Choroid plexus epithelial cell (primary cell): ENCODE results near the gene ZDHHC14.
"Not testable (repeated sequence)": the region's sequence is repeated elsewhere in the genome, so short reads cannot be mapped to it uniquely, and the experiment has no call there.

Experiments
- DNase-seq: peaks from one replicate; pipeline ENCODE4 v3.0.0-alpha.2; 2010; ENCODE audit warnings: low read depth
- H3K4me3 ChIP-seq: 2 replicates; pipeline ENCODE4 v1.5.1; 2011; ENCODE audit warnings: low read depth, mild to moderate bottlenecking, control low read depth, low read length, moderate library complexity
- CTCF ChIP-seq: conservative IDR thresholded peaks from 2 replicates; pipeline ENCODE4 v1.5.1; 2011; ENCODE audit warnings: low read depth, mild to moderate bottlenecking, control low read depth, inconsistent platforms, low read length, moderate library complexity

The ZDHHC14 gene

GRCh38 chr6:157570752-157571151, 189.8 kb downstream of the ZDHHC14 start:
- DNase-seq, result no peak
- H3K4me3 ChIP-seq, result no peak overlapping the region
- no peak for TF ChIP-seq CTCF

DNA sequence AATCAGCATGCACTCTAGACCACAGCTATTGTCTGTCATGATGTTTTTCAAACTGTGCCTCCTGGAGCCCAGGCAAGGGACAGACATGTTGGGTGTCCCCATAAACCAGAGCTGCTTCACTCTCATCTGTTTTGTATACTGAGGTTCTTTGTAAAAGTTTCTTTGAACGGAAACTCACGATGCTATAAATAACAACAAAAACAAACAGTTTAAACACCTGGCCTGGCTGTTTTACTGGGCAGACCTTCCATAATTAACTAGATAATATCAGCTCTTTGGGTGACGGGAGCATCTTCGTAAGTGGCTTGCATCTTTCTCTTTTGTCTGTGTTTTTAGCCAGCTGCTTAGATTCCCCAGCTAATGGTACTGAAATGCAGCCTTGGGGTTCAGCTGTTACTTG, 190.3 kb downstream of the ZDHHC14 start:
- H3K4me3 ChIP-seq, result no peak overlapping the region
- TF ChIP-seq CTCF, result no peak
- DNase-seq, result no peak

- no peak for TF ChIP-seq CTCF
- DNase-seq, result no peak
- H3K4me3 ChIP-seq, result no peak overlapping the region
These were observed 191.0 kb downstream of the ZDHHC14 start for GRCh38 chr6:157571950-157572349.

GRCh38 chr6:157574851-157575424, 193.9 kb downstream of the ZDHHC14 start:
- DNase-seq, result no peak

DNA sequence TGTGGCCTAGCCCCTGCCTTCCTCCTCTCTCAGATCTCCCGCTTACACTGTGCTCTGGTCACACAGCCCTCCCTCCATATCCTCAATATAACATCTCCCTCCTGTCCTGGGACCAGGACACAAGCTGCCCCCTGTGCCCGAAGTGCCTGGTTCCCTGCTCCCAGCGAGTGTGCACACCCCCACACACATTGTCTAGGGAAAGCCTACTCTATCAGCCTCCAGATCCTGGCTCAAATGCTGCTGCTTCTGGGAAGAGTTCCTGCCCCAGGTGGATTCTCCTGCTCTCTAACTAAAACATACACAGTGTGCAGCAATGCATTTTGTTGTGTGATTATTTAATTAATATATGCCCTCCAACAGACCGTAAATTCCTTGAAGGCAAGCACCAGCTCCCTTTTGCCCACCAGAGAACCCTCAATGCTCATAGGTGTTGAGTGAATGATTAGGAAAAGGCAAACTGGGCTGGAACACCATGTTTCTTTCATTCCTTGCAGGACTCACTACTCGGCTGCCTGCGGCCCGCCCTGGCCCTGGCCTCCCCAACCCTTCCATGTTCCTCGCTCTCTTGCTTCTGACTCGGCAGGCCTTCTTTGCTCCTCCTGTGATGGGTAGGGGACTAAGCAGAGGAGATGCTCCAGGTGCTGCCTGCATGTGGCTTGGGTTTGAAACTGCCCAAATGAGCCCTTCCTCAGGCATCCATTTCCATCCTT, 194.6 kb downstream of the ZDHHC14 start:
- no peak for DNase-seq
- no peak for TF ChIP-seq CTCF
- no peak overlapping the region for H3K4me3 ChIP-seq

More at GRCh38 chr6:157574851-157575424, 193.9 kb downstream of the ZDHHC14 start:
- no peak overlapping the region for H3K4me3 ChIP-seq
- no peak for TF ChIP-seq CTCF

GRCh38 chr6:157576991-157577390, 196.0 kb downstream of the ZDHHC14 start:
- DNase-seq, H3K4me3 ChIP-seq: not testable (repeated sequence)

DNA sequence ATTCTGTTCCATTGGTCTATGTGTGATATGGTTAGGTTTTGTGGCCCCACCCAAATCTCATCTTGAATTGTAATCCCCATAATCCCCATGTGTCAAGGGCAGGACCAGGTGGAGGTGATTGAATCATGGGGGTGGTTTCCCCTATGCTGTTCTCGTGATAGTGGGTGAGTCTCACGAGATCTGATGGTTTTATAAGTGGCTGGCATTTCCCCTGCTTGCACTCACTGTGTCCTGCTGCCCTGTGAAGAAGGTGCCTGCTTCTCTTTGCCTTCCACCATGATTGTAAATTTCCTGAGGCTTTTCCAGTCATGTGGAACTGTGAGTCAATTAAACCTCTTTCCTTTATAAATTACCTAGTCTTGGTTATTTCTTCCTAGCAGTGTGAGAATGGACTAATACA, 197.5 kb downstream of the ZDHHC14 start:
- H3K4me3 ChIP-seq, DNase-seq: not testable (repeated sequence)

- no peak overlapping the region for H3K4me3 ChIP-seq
- no peak for TF ChIP-seq CTCF
- DNase-seq, result no peak
These were observed 198.6 kb downstream of the ZDHHC14 start for GRCh38 chr6:157579467-157580031.
